Measurements from ENCODE around the gene CACNA2D2.

CACNA2D2 gene

DNA sequence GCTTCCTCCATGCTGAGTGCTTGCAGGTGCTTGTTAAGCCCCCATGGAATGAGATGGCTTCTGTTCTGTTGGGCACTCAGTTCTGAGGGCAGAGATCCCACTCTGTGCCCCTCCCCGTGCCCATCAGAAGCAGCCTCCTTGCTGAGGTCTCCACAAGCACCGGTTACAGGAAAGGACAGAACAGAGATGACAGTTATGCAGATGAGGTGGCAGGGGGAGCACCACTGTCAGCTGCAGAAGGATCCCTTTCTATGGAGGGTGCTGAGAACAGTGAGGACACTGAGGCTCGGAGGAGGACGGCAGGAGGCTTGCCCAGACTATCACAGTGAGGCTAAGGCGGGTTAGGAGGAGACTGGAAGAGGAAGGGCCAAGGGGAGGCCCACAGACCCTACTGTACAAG, 12.4 kb downstream of the CACNA2D2 start:
- Histone ChIP-seq H3K36me3 (ENCODE audit: low read length) (no peaks in the 10 kb centered on the region), H3K9me2 (replicated peaks; ENCODE audit: insufficient read depth, low read length) (no peaks in the 10 kb centered on the region), H3K9me3 (ENCODE audit: insufficient read depth, low read length) (no peaks in the 10 kb centered on the region), H3K27me3 (ENCODE audit: low read length) (no peaks in the 10 kb centered on the region), H3K9ac (ENCODE audit: low read length) (no peak overlapping the region), H3K79me2 (ENCODE audit: insufficient read depth, low read length) (no peaks in the 10 kb centered on the region), H4K20me1 (ENCODE audit: low read depth, low read length) (no peaks in the 10 kb centered on the region), H2AFZ (ENCODE audit: low read depth, low read length, severe bottlenecking) (no peak overlapping the region), H3F3A (ENCODE audit: insufficient read depth) (no peaks in the 10 kb centered on the region), H3K4me3 (ENCODE audit: insufficient read depth, low read length, poor library complexity, severe bottlenecking) (no peak overlapping the region), H3K4me2 (ENCODE audit: low read depth, low read length, poor library complexity, severe bottlenecking) (no peak overlapping the region), H3K27ac (ENCODE audit: low read depth, low read length) (no peak overlapping the region)
- no peak for TF ChIP-seq EZH2phosphoT487 (conservative IDR thresholded peaks at IDR 0.05; ENCODE audit: low read length)
- TF ChIP-seq, protein P1, sequence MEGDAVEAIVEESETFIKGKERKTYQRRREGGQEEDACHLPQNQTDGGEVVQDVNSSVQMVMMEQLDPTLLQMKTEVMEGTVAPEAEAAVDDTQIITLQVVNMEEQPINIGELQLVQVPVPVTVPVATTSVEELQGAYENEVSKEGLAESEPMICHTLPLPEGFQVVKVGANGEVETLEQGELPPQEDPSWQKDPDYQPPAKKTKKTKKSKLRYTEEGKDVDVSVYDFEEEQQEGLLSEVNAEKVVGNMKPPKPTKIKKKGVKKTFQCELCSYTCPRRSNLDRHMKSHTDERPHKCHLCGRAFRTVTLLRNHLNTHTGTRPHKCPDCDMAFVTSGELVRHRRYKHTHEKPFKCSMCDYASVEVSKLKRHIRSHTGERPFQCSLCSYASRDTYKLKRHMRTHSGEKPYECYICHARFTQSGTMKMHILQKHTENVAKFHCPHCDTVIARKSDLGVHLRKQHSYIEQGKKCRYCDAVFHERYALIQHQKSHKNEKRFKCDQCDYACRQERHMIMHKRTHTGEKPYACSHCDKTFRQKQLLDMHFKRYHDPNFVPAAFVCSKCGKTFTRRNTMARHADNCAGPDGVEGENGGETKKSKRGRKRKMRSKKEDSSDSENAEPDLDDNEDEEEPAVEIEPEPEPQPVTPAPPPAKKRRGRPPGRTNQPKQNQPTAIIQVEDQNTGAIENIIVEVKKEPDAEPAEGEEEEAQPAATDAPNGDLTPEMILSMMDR (IDR thresholded peaks at IDR 0.05; ENCODE audit: insufficient read depth, low read length, poor library complexity, severe bottlenecking), result no peak

DNA sequence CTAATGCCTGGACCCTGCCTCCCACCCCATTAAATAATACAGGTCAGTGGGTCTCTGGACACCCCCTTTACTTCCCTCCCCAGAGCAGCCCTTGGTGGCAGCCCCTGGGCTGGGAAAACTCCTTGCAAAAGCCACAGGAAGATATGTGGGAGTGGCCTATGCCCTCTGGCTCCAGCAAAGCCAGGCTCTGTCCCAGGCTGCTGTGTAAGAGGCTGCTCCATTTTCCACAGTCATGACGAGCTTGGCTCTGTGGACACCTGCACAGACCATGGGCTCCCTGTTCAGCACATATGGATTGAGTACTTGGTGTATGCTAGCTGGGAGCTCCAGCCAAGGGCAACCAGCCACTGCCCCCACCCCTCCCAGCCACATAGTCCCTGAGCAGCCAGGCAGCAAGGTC, 13.0 kb downstream of the CACNA2D2 start:
- H2AFZ ChIP-seq (ENCODE audit: low read depth, low read length, severe bottlenecking), result no peak overlapping the region
- TF ChIP-seq EZH2phosphoT487 (conservative IDR thresholded peaks at IDR 0.05; ENCODE audit: low read length), result no peak
- TF ChIP-seq, protein P1 (IDR thresholded peaks at IDR 0.05; ENCODE audit: insufficient read depth, low read length, poor library complexity, severe bottlenecking), result no peak
- no peak overlapping the region for H3K4me3 ChIP-seq (ENCODE audit: insufficient read depth, low read length, poor library complexity, severe bottlenecking)
- no peaks in the 10 kb centered on the region for H3K36me3 ChIP-seq (ENCODE audit: low read length)
- no peaks in the 10 kb centered on the region for H3K79me2 ChIP-seq (ENCODE audit: insufficient read depth, low read length)
- H3F3A ChIP-seq (ENCODE audit: insufficient read depth), result no peaks in the 10 kb centered on the region
- no peaks in the 10 kb centered on the region for H3K27me3 ChIP-seq (ENCODE audit: low read length)
- H4K20me1 ChIP-seq (ENCODE audit: low read depth, low read length), result no peaks in the 10 kb centered on the region
- H3K9me3 ChIP-seq (ENCODE audit: insufficient read depth, low read length), result no peaks in the 10 kb centered on the region
- H3K4me2 ChIP-seq (ENCODE audit: low read depth, low read length, poor library complexity, severe bottlenecking), result no peak overlapping the region
- H3K27ac ChIP-seq (ENCODE audit: low read depth, low read length), result no peak overlapping the region
- no peak overlapping the region for H3K9ac ChIP-seq (ENCODE audit: low read length)
- H3K9me2 ChIP-seq (replicated peaks; ENCODE audit: insufficient read depth, low read length), result no peaks in the 10 kb centered on the region

DNA sequence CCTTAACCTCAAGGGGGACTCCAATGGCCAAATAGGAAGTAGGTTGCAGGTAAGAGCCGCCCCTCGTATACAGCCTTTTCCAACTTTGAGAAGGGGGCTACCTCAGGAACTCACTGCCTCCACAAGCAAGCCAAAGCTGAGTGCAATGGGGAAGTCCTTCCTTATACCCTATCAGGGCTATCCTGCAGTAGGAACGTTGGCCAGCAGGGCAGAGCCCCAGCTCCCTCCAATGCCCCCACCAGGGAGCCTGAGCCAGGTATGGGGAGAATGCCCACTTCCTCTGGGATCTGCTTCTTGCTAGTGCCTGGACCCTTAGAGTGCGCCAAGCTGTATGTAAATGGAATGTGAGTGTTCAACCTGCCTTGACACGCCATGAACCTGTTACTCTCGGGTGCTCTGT, 16.3 kb downstream of the CACNA2D2 start:
- Histone ChIP-seq H3K9ac (ENCODE audit: low read length) (no peak overlapping the region), H3K27ac (ENCODE audit: low read depth, low read length) (no peak overlapping the region), H3K27me3 (ENCODE audit: low read length) (no peaks in the 10 kb centered on the region), H3K4me2 (ENCODE audit: low read depth, low read length, poor library complexity, severe bottlenecking) (no peak overlapping the region), H3K36me3 (ENCODE audit: low read length) (no peaks in the 10 kb centered on the region), H3K9me3 (ENCODE audit: insufficient read depth, low read length) (no peaks in the 10 kb centered on the region), H3K4me3 (ENCODE audit: insufficient read depth, low read length, poor library complexity, severe bottlenecking) (no peak overlapping the region), H3K9me2 (replicated peaks; ENCODE audit: insufficient read depth, low read length) (no peaks in the 10 kb centered on the region), H2AFZ (ENCODE audit: low read depth, low read length, severe bottlenecking) (no peak overlapping the region), H3K79me2 (ENCODE audit: insufficient read depth, low read length) (no peaks in the 10 kb centered on the region), H3F3A (ENCODE audit: insufficient read depth) (no peaks in the 10 kb centered on the region), H4K20me1 (ENCODE audit: low read depth, low read length) (no peaks in the 10 kb centered on the region)
- TF ChIP-seq EZH2phosphoT487 (conservative IDR thresholded peaks at IDR 0.05; ENCODE audit: low read length), result no peak
- TF ChIP-seq, protein P1 (IDR thresholded peaks at IDR 0.05; ENCODE audit: insufficient read depth, low read length, poor library complexity, severe bottlenecking), result no peak

Measured in SU-DHL-6 (cell line).